NCI-H524 (cell line): ENCODE results near the gene TNNC2.
"Not testable (repeated sequence)": the region's sequence is repeated elsewhere in the genome, so short reads cannot be mapped to it uniquely, and the experiment has no call there.

Experiments
- DNase-seq, 2 experiments: peaks; one replicate each; lab custom pipeline; 2025; lab: John Stamatoyannopoulos, UW

TNNC2 gene

GRCh38 chr20:45822857-45823256 is 4.3 kb downstream of the TNNC2 start:
- peak; percentile 23 to 72 for DNase-seq

DNA sequence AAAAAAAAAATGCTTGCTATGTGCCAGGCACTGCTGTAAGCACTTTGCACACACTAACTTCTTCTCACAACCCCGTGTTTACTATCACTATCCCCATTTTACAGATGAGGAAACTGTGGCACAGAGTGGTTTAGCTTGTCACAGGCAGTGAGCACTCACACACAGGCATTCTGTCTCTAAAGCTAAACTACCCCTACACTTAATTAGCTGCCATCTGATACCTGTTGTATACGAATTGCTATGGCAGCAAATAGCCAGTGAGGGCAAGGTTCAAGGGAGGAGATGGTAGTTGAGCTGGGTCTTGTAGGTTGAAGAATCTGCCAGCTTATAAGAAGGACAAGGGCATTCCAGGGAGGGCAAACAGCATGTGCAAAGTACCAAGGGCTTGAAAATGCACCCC is 5.2 kb downstream of the TNNC2 start:
- peak in 1 of 2 experiments; percentile 17 for DNase-seq

GRCh38 chr20:45819466-45819865 is 7.6 kb downstream of the TNNC2 start:
- no peak for DNase-seq

GRCh38 chr20:45818239-45818638 is 8.9 kb downstream of the TNNC2 start:
- no peak for DNase-seq

- DNase-seq: no peak
Observed at GRCh38 chr20:45817376-45818194, 9.5 kb downstream of the TNNC2 start.

GRCh38 chr20:45816951-45817350 is 10.2 kb downstream of the TNNC2 start:
- DNase-seq: no peak

DNA sequence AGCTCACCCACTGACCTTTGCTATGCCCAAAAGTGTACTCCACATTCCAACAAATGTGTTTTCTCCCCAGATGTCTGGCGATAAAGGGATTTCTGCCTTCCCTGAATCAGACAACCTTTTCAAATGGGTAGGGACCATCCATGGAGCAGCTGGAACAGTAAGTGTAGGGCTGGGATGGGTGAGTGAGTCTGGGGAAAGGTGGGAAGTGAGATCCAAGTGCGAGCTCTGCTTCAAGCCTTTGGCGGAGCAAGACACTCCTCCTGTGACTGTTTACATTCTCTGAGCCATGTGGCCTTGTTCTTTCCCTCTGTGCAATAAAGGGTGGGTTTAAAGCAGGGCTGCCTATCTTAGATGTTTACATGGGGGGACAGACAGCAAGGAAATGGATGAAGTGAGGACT is 12.8 kb downstream of the TNNC2 start:
- no peak for DNase-seq

DNA sequence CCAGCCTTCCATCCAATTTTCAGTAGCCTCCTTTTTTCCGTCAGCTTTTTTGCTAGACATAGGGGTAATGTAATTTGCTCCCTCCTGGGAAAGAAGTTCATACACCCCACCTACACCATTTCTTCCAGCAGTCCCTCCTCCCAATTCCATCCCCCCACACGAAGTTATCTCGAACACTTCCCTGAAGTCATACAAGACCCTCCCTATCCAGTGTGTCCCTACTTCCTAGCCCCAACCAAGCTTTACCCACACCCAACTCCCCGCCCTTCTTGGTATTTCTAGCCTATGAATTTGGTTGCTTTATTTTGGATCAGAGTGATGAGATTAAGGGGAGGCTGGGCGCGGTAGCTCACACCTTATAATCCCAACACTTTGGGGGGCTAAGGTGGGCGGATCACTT is 13.6 kb downstream of the TNNC2 start:
- DNase-seq: no peak

DNA sequence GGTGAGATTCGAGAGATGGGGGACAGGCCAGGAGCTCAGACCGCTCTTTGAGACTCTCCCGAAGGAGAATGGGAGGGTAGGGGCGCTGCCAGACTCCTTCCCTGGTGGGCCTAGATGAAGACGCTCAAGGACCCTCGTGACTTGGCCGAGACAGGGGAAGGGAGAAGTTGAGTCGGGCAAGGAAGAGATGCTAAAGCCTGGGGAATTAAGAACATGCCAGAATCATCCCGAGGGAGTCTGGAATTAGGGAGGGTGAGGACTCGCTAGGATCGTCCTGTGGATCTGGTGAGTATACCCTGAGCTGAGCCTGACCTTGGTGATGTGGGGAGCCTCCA is 14.1 kb downstream of the TNNC2 start:
- DNase-seq: no peak

- peak; percentile 99 to 100 for DNase-seq
Observed at GRCh38 chr20:45812157-45813005, 14.7 kb downstream of the TNNC2 start, which contains the start of gene UBE2C. UBE2C (plus strand) TSS chr20:45812644; CDS start chr20:45812696, 52 bp downstream.

GRCh38 chr20:45810191-45810970 is 16.7 kb downstream of the TNNC2 start:
- no peak for DNase-seq

- no peak for DNase-seq
Observed at GRCh38 chr20:45801851-45802250, 25.3 kb downstream of the TNNC2 start.

DNA sequence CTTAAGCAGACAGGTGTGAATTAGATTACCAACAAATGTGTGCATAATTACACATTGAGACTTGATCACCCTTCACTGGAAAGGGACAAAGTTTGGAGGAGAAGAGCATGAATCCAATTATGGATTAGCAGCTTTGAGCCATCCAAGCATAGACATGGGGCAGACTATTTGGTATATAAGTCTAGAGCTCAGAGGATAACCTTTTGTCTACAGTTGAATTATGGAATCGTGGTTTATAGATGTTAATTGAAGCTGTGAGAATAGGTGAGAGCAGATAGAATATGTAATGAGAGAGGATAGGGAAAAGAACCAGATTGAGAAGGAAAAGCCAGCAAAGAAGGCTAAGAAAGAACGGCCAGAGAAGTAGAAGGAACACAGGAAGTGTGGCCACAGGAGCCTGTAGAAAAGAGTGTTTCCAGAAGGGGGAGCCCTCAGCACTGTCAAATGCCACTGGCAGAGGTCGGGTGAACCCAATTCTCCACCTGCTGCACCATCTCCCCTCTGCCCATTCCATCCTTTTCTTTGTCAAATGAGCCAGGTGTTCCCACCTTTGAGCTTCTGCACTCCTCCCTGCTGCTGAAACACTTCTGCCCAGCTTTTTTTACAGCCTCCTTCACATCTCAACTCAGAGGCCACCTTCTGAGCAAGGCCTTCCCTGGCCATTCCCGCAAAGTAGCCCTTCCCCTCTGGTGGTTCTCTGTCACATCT is 28.0 kb downstream of the TNNC2 start:
- DNase-seq: peak; percentile 5 to 71

DNA sequence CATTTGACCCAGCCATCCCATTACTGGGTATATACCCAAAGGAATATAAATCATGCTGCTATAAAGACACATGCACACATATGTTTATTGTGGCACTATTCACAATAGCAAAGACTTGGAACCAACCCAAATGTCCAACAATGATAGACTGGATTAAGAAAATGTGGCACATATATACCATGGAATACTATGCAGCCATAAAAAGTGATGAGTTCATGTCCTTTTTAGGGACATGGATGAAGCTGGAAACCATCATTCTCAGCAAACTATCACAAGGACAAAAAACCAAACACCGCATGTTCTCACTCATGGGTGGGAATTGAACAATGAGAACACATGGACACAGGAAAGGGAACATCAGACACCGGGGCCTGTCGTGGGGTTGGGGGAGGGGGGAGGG is 29.2 kb downstream of the TNNC2 start:
- DNase-seq: not testable (repeated sequence)

GRCh38 chr20:45797510-45797909 is 29.6 kb downstream of the TNNC2 start:
- DNase-seq: not testable (repeated sequence)

DNA sequence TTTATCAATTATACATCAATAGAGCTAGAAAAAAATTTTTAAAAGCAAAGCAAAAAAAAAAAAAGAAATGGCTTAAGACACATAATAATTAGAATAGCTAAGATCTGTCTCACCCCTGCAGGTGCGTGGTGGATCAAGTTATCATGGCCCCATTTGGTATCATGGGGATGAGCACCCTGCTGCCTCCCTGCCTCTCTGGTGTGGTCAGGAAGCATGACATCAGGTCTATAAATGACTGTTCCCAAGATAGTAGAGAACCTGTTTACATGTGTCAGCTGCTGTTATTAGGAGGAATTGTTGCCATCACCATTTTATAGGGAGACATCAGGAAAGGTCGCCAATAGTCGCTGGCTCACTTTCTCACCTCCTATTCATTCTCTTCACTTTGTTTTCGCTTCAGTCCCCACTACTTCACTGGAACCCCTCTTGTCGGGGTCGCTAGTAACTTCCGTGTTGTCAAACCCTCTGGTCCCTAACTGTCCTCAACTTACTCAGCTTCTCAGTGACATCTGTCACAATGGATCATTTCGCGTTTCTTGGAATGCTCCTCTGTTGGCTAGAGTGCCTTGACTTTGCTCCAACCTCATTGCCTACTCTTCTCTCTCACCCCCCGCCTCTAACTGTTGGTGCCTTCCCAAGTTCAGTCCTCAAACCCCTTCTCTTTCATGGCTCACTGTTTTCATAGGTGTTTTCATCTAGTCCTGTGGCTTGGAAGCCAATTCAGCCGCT is 30.6 kb downstream of the TNNC2 start:
- no peak for DNase-seq

- no peak for DNase-seq
Observed at GRCh38 chr20:45792317-45793118, 34.6 kb downstream of the TNNC2 start.

DNA sequence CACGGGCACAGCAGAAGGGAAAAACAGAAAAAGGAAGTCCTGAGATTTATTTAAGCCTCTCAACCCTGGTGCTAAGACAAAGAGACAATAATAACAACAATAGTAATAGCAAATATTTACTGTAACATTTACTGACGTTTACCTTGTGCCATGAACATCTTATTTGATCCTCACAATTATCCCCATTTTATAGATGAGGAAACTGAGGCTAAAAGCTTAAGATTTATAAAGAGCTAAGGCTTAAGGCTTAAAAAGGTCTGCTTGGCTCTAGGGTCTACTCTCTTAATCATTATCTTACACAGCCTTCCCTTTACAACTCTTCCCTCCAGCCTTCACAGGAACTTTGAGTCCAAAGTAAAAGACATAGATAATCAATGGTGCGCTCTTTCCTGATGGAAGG is 38.8 kb downstream of the TNNC2 start:
- DNase-seq: no peak

DNA sequence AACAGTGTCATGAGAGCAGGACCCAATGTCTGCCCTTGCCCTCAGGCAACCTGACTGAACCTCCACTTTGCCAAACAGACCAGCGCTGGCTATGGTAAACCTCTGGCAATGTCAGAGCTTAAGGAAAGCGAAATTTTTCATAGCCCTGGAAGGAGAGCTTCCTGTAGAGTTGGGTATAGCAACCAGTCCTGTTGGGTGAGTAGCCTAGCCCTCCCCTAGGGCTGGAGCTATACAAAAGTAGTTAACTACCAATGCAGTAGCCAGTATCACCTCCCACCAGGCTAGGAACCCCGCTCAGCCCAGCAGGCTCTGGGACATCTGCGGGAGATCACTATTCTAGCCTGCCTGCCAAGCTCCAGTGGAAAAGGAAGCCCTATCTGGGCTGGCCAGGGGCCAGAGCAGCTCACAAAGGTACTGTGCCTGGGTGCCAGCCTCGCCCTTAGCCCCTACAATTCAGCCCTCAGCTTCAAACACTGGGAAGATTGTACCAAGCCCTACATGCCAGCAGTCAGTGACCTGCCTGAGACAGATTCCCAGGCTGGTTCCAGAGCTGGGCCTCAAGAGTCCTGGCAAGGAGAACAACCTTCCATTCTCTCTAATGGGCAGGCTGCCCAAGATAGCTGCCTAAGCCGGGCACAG is 43.3 kb downstream of the TNNC2 start:
- no peak for DNase-seq

GRCh38 chr20:45782890-45783289 is 44.2 kb downstream of the TNNC2 start:
- DNase-seq: no peak
